Embryonic facial prominence (tissue), 1 donor: Measurements from ENCODE around the gene ANKH.
"Not testable (repeated sequence)": the region's sequence is repeated elsewhere in the genome, so short reads cannot be mapped to it uniquely, and the experiment has no call there.

ENCODE experiments used
- DNase-seq: peaks from one replicate; pipeline ENCODE4 v3.0.0-alpha.2; 2016; ENCODE audit errors: extremely low spot score

The ANKH gene

GRCh38 chr5:14871214-14872069 lies at the start of gene ANKH:
Gene ANKH (minus strand): TSS chr5:14871778. CDS start chr5:14871447, 331 bp downstream.
- DNase-seq, result peak; percentile 45

DNA sequence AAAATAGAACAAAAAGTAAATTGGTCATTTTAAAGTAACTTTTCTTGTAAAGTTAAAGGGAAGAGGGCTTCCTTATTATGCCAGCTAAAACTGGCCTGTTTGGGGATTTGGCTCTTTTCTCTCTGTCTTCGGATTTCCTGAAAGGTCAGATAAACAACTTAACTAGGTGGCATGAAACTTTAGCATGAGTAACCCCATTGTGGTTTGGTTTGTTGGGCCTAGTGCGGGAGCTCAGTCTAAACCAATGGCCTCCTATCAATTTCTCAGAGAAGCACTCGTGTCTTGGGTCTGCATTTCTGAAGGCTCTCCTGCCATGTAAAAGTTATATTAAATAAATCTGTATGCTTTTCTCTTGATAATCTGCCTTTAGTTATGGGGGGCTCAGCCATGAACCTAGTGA lies 48.5 kb upstream of the ANKH start:
- no peak for DNase-seq

- not testable (repeated sequence) for DNase-seq
Measured at GRCh38 chr5:14919106-14919505, 47.5 kb upstream of the ANKH start.

DNA sequence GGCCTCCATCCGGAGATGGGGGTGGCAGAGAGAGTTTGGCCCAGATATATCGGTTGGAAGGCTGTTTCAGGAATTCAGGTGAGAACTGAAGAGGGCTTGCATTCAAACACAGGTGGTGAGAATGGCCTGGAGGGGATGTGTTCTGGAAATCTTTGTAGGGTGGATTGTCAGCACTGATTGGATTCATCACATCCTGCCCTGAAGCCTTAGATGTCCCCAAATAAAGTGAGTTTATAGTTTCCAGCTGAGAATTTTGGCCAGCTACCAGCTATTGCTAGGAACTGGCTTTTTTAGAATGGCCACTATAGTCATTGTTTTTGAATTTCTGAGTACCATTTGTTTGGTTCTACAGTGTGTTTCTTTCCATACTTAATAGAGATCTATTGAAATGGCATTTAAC lies 46.1 kb upstream of the ANKH start:
- DNase-seq, result no peak

GRCh38 chr5:14915291-14915952 lies 43.8 kb upstream of the ANKH start:
- no peak for DNase-seq

DNA sequence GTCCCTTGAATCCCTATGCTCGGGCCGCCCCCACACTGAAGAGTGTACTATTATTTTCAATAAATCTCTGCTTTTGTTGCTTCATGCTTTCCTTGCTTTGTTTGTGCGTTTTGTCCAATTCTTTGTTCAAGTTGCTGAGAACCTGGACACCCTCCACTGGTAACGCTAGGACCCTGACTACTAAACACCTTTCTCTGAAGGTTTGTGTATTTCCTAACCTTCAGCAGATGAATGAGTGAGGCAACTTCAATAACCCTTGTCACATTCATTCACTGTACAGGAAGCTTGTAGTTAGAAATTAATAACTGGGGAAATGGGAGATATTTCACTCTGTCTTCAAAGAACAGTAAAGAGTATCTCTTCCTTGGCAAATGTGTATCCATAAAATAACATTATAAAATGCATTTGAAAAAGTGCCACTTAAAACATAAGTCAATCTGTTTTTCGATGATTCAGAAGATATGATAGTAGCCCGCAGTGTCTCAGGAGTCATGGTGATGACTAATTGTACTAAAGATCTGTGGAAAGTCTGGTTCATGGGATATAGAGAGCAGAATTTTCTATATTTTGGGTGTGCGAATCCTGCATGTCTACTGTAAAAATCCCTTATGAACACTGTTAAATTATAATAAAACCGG lies 43.2 kb upstream of the ANKH start:
- DNase-seq, result no peak

DNA sequence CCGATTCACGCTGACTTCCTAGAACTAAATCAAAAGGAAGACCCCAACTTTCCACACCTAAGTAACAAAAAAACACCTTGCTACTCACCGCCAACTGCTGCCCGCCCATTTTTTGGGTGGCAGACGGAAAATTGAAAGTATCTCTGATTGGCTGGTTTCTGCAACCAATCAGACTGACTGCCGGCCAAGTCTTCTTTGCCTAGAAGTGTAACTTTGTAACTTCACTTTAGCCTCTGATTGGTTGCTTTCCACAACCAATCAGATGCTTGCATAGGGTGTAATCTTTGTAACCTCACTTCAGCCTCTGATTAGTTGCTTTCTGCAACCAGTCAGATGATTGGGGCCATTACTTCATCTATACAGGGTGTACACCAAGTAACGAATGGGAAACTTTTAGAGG lies 42.6 kb upstream of the ANKH start:
- no peak for DNase-seq

DNA sequence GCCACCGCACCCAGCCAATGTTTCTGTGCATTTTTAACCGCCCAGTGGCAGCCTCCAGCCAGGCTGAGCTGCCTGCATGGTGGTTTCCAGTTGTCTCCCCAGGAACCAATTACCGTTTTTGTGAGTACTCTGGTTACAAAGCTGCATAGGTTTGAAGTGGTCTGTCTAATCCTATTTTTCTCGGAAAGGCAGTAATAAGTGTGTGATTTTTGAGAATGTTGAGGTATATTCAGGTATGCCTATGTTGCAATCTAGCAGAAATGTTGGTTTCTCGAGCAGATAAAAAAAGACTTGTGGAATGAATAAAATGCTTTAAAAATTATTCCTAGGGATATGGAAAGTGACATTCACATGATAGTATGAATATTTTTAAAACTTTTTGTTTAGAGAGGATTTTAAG lies 41.5 kb upstream of the ANKH start:
- DNase-seq, result no peak

GRCh38 chr5:14912206-14912605 lies 40.6 kb upstream of the ANKH start:
- DNase-seq, result no peak

DNA sequence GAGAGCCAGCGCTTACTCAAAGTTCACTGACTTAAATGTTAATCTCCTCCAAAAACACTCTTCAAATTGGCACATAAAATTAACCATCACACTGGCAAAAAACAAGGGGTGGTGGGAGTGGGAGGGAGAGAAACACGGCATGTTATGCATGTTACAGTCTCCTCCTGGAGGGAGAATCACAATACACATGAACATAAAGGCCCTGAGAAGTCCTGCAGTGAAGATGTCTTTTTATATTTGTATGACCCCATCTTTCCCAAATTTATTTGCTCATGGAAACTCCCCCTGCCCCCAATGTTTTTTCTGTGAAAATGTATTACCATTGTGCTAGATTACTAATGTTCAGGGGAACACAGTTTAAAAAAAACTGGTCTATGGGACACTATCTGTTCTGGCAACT lies 37.8 kb upstream of the ANKH start:
- DNase-seq, result no peak

DNA sequence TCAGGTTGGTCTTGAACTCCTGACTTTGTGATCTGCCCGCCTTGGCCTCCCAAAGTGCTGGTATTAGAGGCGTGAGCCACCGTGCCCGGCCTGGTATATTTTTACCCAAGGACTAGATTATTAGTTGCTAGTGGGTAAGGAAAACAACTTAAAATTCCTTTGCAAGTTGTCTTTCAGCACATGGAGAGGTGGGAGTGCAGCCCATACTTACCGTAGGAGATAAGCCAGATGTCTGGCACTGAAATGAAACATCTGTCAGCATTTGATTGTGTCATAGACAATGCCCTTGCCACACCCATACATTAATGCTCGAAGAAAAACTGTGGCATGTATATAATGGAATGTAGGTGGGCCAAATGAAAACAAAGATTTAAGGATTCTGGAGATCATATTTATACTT lies 36.6 kb upstream of the ANKH start:
- peak; percentile 37 for DNase-seq

DNA sequence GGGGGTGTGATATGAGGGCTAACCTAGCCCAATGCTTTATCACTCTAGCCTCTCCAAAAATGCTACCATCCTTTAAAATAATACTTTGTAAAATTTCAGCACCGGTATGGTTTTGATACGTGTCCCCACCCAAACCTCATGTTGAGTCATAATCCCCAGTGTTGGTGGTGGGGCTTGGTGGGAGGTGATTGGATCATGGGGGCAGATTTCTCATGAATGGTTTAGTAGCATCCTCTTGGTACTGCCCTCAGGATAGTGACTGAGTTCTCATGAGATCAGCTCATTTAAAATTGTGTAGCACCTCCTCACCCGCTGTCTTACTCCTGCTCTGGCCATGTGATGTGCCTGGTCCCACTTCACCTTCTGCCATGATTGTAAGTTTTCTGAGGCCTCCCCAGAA lies 35.0 kb upstream of the ANKH start:
- no peak for DNase-seq

- no peak for DNase-seq
Measured at GRCh38 chr5:14902826-14903560, 31.4 kb upstream of the ANKH start.

DNA sequence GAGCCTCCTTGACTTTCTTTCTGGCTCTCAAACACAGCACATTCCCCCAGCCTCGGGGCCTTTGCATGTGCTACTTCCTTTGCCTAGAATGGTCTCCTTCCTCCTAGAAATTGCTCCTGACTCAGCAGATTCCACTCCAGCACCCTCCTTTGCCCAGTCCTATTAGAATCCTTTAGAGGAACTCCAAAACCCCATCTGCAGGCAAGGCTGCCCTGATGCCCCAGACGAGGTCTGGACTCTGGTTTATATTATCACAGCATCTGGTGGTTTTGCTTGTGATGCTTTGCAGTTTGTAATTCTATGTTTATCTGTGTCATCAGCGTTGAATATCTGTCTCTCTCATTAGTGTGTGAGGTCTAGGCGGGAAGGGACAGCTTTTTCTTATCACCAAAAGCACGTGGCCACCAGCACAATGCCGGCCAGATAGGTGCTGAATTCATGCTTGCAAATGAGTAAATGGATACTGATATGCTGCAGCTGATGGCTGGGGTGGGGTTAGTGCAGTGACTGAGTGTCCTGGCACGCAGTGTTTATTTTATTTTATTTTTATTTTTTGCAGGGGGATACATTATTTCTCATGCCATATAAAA lies 30.0 kb upstream of the ANKH start:
- no peak for DNase-seq

DNA sequence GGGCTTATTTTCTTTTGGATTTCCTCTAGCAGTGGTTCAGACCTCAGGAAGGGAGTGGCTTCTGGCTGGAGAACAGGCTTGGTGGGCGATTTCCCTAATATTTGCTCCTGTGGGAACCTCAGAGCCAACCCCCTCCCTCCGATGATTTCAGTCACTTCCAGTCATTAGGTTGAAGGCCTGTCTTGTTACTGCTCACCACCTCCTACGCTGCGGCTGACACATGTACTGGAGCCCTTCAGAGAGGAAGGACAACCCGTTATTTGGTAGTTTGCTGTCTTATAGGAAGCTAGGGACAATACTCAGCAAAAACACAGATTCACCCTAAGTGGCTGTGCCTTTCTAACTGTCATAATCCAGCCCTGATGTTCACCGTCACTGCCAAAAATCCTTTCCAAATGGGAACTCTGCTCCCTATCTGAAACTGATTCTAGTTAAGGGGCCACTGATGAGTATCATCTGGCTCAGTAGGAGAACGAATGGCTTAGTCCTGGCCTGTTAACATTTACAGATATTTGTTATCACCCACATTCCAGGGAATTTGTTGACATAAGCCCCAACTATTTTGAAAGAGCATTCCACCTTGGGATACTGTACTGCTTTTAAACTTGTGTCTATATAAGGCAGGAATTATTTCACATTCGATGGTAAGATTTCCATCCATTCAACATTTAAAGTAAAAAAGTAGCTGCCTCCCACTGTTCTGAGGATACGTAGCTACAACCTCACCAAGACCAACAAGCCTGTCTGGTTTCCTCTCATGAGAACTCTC lies 29.3 kb upstream of the ANKH start:
- no peak for DNase-seq

DNA sequence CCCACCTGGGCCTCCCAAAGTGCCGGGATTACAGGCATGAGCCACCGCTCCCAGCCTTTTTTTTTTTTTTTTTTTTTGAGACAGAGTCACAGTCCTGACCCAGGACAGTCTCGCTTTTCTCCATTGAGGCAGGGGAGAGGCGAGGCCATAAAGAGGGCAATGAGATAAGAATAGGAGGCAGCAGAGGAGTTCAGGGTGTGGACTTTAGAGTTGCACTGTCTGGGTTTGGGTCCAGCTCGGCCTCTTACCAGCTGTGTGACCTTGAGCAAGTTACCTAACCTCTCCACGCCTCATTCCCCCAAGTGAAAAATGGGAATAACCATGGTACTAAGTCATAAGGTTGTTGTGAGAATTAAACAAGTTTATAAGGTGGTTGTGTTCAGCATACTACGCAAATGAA lies 24.6 kb upstream of the ANKH start:
- DNase-seq, result no peak

GRCh38 chr5:14895301-14895700 lies 23.7 kb upstream of the ANKH start:
- DNase-seq, result no peak

- no peak for DNase-seq
Measured at GRCh38 chr5:14894748-14895147, 23.2 kb upstream of the ANKH start.

DNA sequence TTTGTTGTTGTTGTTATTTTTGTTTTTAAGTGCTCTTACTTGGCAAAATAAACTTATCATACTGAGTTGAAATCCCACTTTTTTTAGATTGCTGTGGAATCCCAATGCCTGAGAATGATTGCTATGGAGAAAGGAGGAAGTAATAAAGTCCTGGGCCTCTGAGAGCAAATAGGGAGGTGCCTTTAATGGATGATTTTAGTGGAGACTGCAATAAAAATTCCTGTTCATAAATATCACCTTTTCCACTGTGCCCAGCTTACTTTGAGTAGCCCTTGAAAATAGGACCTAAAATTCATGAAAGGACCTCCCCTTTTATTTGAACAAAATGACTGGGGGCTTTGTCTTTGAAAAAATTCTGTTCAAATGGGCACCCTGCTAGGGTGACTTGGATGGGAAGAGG lies 21.8 kb upstream of the ANKH start:
- no peak for DNase-seq

- no peak for DNase-seq
Measured at GRCh38 chr5:14890846-14891245, 19.3 kb upstream of the ANKH start.

DNA sequence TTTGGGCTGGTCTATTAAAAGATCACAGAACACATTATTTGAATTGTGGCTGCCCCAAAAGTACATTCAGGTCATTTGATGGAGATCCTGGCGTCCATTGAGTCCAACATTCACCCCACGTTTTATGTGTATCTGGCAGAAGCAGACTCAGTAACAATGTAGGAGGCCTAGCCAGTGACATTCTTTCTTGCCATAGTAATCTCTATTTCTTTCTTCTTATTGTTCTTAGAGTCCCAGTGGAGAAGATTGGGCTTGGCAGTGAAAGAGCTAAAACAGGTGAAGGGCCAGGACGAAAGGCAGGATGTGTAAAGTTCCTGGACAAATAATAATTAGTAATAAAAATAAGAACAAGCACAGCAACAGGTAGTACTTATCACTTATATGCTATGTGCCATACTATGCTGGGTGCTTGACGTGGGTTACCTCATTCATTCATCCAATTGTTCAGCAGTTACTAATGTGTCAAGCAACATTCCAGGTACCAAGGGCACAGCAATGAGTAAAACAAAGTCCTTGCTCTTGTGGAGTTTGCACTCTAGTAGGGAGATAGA lies 12.6 kb upstream of the ANKH start:
- no peak for DNase-seq
